Astrocyte (in vitro differentiated cells and primary cell): Measurements from ENCODE around the gene CHEK1. TPM values are rescaled to one million over a fixed set of nuclear protein-coding genes. Genes with fewer than 3 reads are reported as not detected.

Experiments
- DNase-seq: peaks from one replicate; pipeline ENCODE4 v3.0.0-alpha.2; 2010; ENCODE audit warnings: low read depth
- FAIRE-seq: peaks from 2 replicates; lab custom pipeline; 2011; peaks lifted over from hg19 to GRCh38; lab: Jason Lieb, UNC
- H2AFZ ChIP-seq: 2 replicates; pipeline ENCODE4 v1.6.0; 2012; ENCODE audit warnings: low read depth, low read length, inconsistent platforms
- H3K27ac ChIP-seq: 2 replicates; pipeline ENCODE4 v1.5.1; 2011; ENCODE audit warnings: low read depth, low read length, inconsistent platforms
- H3K27me3 ChIP-seq: 2 replicates; pipeline ENCODE4 v1.6.0; 2011; ENCODE audit warnings: low read length, inconsistent platforms; ENCODE audit not compliant: insufficient read depth
- H3K36me3 ChIP-seq: 2 replicates; pipeline ENCODE4 v1.5.1; 2011; ENCODE audit warnings: low read length, inconsistent platforms; ENCODE audit not compliant: insufficient read depth
- H3K4me1 ChIP-seq: 2 replicates; pipeline ENCODE4 v1.5.1; 2011; ENCODE audit warnings: low read length, inconsistent platforms; ENCODE audit not compliant: insufficient read depth
- H3K4me2 ChIP-seq: 2 replicates; pipeline ENCODE4 v1.6.0; 2012; ENCODE audit warnings: low read length, inconsistent platforms
- H3K4me3 ChIP-seq: 2 replicates; pipeline ENCODE4 v1.5.1; 2011; ENCODE audit warnings: low read depth, mild to moderate bottlenecking, low read length, inconsistent platforms; ENCODE audit not compliant: insufficient read depth
- H3K79me2 ChIP-seq: 2 replicates; pipeline ENCODE4 v1.6.0; 2012; ENCODE audit warnings: mild to moderate bottlenecking, low read length, inconsistent platforms; ENCODE audit not compliant: insufficient read depth
- H3K9ac ChIP-seq: 2 replicates; pipeline ENCODE4 v1.6.0; 2012; ENCODE audit warnings: mild to moderate bottlenecking, low read length, inconsistent platforms
- H3K9me3 ChIP-seq: 2 replicates; pipeline ENCODE4 v1.5.1; 2012; ENCODE audit warnings: low read depth, mild to moderate bottlenecking, low read length, inconsistent platforms; ENCODE audit not compliant: insufficient read depth
- H4K20me1 ChIP-seq: 2 replicates; pipeline ENCODE4 v1.6.0; 2012; ENCODE audit warnings: low read length, inconsistent platforms; ENCODE audit not compliant: insufficient read depth
- H3K27ac Mint-ChIP-seq: one replicate; pipeline ENCODE4 v1.8.0; 2021; ENCODE audit warnings: mild to moderate bottlenecking, mixed read lengths; ENCODE audit not compliant: unreplicated experiment
- H3K27me3 Mint-ChIP-seq: one replicate; pipeline ENCODE4 v1.8.0; 2021; ENCODE audit warnings: low read depth, mixed read lengths; ENCODE audit not compliant: unreplicated experiment
- H3K36me3 Mint-ChIP-seq: one replicate; pipeline ENCODE4 v1.8.0; 2021; ENCODE audit warnings: low read depth, mixed read lengths; ENCODE audit not compliant: unreplicated experiment
- H3K4me1 Mint-ChIP-seq: one replicate; pipeline ENCODE4 v1.8.0; 2021; ENCODE audit warnings: low read depth, mixed read lengths; ENCODE audit not compliant: unreplicated experiment
- H3K4me3 Mint-ChIP-seq: one replicate; pipeline ENCODE4 v1.8.0; 2021; ENCODE audit warnings: mild to moderate bottlenecking, moderate library complexity, mixed read lengths; ENCODE audit not compliant: unreplicated experiment
- H3K9me3 Mint-ChIP-seq: one replicate; pipeline ENCODE4 v1.8.0; 2021; ENCODE audit warnings: mild to moderate bottlenecking, mixed read lengths; ENCODE audit not compliant: unreplicated experiment
- EZH2 ChIP-seq: IDR thresholded peaks from 2 replicates; pipeline ENCODE4 v1.6.1; 2012; ENCODE audit warnings: mild to moderate bottlenecking, low read length, inconsistent platforms; ENCODE audit not compliant: insufficient read depth
- total RNA-seq: library from RNA; stranded (reverse); gene quantifications from 2 replicates; pipeline ENCODE4 v1.2.1, GENCODE V29; 2021
- TF ChIP-seq, protein P1 (sequence below): IDR thresholded peaks from 2 replicates; pipeline ENCODE4 v1.5.1; 2011; ENCODE audit warnings: low read depth, mild to moderate bottlenecking, inconsistent platforms, low read length, moderate library complexity; ENCODE audit not compliant: insufficient read depth

Gene CHEK1
- total RNA-seq, 1 donor from 2014 or later = 30.3 TPM

DNA sequence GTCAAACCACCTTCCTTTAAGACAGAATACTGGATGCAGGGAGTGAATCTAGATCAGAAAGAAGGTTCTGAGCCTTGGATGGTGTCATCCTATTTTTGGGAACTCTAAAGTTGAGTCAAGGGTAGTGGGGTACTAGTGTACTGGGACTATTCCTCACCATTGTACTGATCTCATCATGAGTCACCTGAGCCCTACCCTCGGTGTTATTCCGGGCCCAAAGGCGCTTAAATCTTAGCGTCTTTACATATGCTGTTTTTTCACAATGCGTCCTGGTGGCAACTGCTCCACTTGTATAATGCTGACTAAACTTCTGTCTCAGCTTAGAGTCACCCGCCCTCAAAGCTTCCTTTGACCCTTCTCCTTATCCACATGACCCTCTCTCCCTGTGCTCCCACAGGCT lies 95.8 kb downstream of the CHEK1 start:
- H3K79me2 ChIP-seq = no peaks in the 10 kb centered on the region
- no peaks in the 10 kb centered on the region for H3K27me3 ChIP-seq
- no peak overlapping the region for H3K27ac Mint-ChIP-seq
- TF ChIP-seq, protein P1, sequence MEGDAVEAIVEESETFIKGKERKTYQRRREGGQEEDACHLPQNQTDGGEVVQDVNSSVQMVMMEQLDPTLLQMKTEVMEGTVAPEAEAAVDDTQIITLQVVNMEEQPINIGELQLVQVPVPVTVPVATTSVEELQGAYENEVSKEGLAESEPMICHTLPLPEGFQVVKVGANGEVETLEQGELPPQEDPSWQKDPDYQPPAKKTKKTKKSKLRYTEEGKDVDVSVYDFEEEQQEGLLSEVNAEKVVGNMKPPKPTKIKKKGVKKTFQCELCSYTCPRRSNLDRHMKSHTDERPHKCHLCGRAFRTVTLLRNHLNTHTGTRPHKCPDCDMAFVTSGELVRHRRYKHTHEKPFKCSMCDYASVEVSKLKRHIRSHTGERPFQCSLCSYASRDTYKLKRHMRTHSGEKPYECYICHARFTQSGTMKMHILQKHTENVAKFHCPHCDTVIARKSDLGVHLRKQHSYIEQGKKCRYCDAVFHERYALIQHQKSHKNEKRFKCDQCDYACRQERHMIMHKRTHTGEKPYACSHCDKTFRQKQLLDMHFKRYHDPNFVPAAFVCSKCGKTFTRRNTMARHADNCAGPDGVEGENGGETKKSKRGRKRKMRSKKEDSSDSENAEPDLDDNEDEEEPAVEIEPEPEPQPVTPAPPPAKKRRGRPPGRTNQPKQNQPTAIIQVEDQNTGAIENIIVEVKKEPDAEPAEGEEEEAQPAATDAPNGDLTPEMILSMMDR = no peak
- no peak for TF ChIP-seq EZH2
- no peaks in the 10 kb centered on the region for H3K9me3 ChIP-seq
- H2AFZ ChIP-seq = no peak overlapping the region
- no peak overlapping the region for H3K9ac ChIP-seq
- H3K4me3 ChIP-seq = no peak overlapping the region
- no peaks in the 10 kb centered on the region for H3K36me3 ChIP-seq
- H3K4me1 ChIP-seq = no peaks in the 10 kb centered on the region
- H3K4me3 Mint-ChIP-seq = no peak overlapping the region
- no peak for FAIRE-seq
- H3K4me1 Mint-ChIP-seq = no peaks in the 10 kb centered on the region
- H3K27ac ChIP-seq = no peak overlapping the region
- no peaks in the 10 kb centered on the region for H3K36me3 Mint-ChIP-seq
- peak; percentile 1 for DNase-seq
- H3K4me2 ChIP-seq = no peak overlapping the region
- H3K9me3 Mint-ChIP-seq = peaks cover 4% of the 10 kb centered on the region
- peaks cover 2% of the 10 kb centered on the region for H3K27me3 Mint-ChIP-seq
- H4K20me1 ChIP-seq = no peaks in the 10 kb centered on the region

DNA sequence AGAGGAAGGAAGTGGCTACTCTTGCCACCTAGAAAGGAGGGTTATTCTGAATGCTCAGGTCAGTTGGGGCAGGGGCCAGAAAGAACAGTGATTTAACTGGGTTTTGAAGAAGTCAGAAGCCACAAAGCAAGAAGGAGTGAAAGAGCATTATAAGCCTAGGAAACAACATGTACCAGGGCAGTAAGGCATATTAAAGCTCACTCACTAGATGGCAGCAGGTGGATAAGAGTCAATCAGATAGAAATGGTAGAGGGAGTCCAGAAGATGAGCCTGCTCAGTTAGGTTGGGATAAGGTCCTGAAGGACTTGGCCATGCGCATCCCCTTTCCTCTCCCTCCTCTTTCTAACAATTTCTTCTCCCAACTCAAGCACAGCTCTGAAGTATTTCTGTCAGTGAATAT lies 99.2 kb downstream of the CHEK1 start:
- H3K27ac Mint-ChIP-seq = no peak overlapping the region
- no peaks in the 10 kb centered on the region for H3K4me1 Mint-ChIP-seq
- Histone ChIP-seq H3K9me3 (no peaks in the 10 kb centered on the region), H3K79me2 (no peaks in the 10 kb centered on the region), H3K36me3 (no peaks in the 10 kb centered on the region), H3K4me1 (no peaks in the 10 kb centered on the region), H3K4me3 (no peak overlapping the region), H2AFZ (no peak overlapping the region), H3K4me2 (no peak overlapping the region), H3K27me3 (no peaks in the 10 kb centered on the region), H3K27ac (no peak overlapping the region), H3K9ac (no peak overlapping the region), H4K20me1 (no peaks in the 10 kb centered on the region)
- H3K27me3 Mint-ChIP-seq = peaks cover 5% of the 10 kb centered on the region
- H3K36me3 Mint-ChIP-seq = no peaks in the 10 kb centered on the region
- no peaks in the 10 kb centered on the region for H3K9me3 Mint-ChIP-seq
- no peak overlapping the region for H3K4me3 Mint-ChIP-seq
- TF ChIP-seq EZH2 = no peak
- TF ChIP-seq, protein P1 = no peak
- FAIRE-seq (no peak), DNase-seq (peak; percentile 15)

Other genes starting within 250 kb of the CHEK1 start
- gene FEZ1, start 128.9 kb upstream of the CHEK1 start, total RNA-seq = 17.6 and 22.8 TPM in 2 replicates
- 118 and 129 TPM in 2 replicates for gene EI24, start 55.7 kb upstream of the CHEK1 start, total RNA-seq
- gene STT3A, start 32.3 kb upstream of the CHEK1 start, total RNA-seq = 232 and 258 TPM in 2 replicates
- not detected in 2 replicates for gene ACRV1, start 55.7 kb downstream of the CHEK1 start, total RNA-seq
- gene PATE1, start 121.1 kb downstream of the CHEK1 start, total RNA-seq = not detected in 2 replicates
- 0.16 TPM in 1 of 2 replicates, not detected in the other for gene PATE2, start 153.7 kb downstream of the CHEK1 start, total RNA-seq
- gene PATE3, start 163.0 kb downstream of the CHEK1 start, total RNA-seq = not detected in 2 replicates
- gene PATE4, start 208.2 kb downstream of the CHEK1 start, total RNA-seq = not detected in 2 replicates